Measurements from ENCODE around the gene ANXA11.

GRCh38 chr10:80158126-80158525 lies 47.2 kb downstream of the ANXA11 start:
- TF ChIP-seq CTCF (IDR thresholded peaks at IDR 0.05) (no peak), POLR2A (IDR thresholded peaks at IDR 0.05) (no peak), POLR2AphosphoS5 (IDR thresholded peaks at IDR 0.05) (no peak), EP300 (IDR thresholded peaks at IDR 0.05) (no peak)

All from upper lobe of left lung (tissue), 4 donors.